Activated CD8-positive, alpha-beta memory T cell treated with anti-CD3 and anti-CD28 coated beads, Interleukin-2, amount 50 U/mL, for 24 hours (primary cell): ENCODE results near the gene NCKAP5.

ENCODE experiments used
- DNase-seq: peaks from one replicate; pipeline ENCODE4 v3.0.0-alpha.2; 2020; ENCODE audit errors: extremely low read depth

Gene NCKAP5

GRCh38 chr2:133458280-133458679, 110.0 kb downstream of the NCKAP5 start:
- no peak for DNase-seq

GRCh38 chr2:133457861-133458260, 110.4 kb downstream of the NCKAP5 start:
- no peak for DNase-seq

- DNase-seq = no peak
These were observed 111.3 kb downstream of the NCKAP5 start for GRCh38 chr2:133456971-133457370.

DNA sequence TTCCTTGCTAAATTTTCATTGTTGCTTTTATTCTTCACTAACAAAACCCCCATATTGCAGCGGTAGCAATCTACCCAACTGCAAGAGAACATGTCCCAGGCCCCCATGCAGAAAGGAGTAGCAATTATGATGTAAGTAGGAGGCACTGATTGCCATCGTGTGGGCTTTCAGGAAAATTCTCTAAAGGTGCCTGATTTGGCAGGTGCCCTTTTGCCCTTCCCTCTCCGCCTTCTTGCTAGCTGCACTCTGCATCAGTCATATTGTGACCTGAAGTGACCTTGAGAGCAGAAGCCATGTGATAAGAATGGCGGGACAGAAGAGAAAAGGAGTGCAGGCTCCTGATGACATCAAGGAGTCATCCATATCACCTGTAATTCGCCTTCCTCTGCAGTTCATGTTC, 112.1 kb downstream of the NCKAP5 start:
- DNase-seq = no peak

DNA sequence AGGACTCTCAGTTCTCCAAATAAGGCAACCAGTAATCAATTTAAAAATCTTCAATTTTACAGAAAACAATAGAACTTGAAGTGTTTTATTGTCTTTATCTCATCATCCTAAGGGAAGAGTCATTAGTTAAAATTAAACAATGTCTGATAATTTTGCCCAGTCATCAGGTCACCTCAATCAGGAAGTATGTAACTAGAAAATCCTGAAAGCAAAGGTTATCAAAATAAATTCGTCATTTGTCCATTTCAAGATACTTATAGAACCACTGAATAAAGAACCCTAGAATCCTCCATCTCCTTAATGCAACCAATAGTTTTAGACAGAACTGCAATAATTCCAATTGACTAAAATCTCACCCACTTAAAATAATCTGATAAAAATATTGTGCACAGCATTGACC, 115.2 kb downstream of the NCKAP5 start:
- no peak for DNase-seq

DNA sequence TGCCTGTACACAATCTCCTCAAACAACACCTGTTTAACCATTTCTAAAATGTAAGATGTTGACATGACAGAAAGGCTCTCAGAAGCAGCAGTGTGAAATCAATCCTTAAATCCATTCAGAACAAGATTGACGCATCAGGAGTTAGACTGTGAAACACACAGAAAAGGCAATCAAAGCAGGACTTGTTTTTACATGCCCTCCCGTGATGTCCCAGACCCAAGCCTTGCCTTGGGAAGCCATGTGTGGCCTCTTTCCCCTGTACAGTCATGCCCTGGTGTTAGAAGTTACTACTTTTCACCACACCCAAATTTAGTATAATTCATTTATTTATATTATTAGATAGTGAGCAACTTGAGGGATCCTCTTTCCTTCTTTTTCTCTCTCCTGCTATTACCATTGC, 115.7 kb downstream of the NCKAP5 start:
- DNase-seq = no peak

- no peak for DNase-seq
These were observed 116.1 kb downstream of the NCKAP5 start for GRCh38 chr2:133452146-133452545.

- DNase-seq = no peak
These were observed 120.1 kb downstream of the NCKAP5 start for GRCh38 chr2:133448195-133448594.

GRCh38 chr2:133447303-133447702, 121.0 kb downstream of the NCKAP5 start:
- no peak for DNase-seq

- DNase-seq = no peak
These were observed 123.8 kb downstream of the NCKAP5 start for GRCh38 chr2:133444465-133444864.

DNA sequence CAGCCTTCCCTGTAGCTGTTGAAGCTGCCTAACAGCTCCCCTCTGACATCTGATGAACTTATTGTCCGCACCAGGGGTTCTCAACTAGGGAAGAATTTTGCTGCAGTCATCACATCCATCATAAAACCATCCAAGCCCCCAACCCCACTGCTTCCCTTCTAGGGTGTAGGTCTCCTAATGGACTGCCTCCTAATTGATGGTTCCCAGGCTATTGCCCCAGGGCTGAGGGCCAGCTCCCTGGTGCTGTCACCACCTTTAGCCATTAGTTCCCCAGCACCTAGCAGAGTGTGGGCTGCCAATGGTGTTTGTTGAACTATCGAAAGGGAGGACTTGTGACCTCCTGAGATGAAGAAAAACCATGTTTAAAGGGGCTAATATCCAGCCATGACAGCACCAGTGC, 125.9 kb downstream of the NCKAP5 start:
- DNase-seq = no peak

DNA sequence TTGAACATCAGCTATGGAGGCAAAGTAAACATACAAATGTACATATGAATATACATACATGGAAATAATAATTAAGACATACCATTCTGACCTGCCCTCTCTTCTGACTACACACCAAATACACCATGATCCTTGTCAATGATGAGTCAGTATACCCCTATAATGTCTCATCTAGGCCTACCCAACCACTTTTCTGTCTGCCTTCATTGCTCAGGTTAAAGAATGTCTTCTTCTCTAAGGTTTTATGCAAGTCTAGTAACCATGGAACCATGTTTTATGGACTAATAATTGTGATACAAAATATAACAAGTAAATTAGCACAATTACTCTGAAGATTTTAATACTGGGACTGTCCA, 128.7 kb downstream of the NCKAP5 start:
- no peak for DNase-seq

DNA sequence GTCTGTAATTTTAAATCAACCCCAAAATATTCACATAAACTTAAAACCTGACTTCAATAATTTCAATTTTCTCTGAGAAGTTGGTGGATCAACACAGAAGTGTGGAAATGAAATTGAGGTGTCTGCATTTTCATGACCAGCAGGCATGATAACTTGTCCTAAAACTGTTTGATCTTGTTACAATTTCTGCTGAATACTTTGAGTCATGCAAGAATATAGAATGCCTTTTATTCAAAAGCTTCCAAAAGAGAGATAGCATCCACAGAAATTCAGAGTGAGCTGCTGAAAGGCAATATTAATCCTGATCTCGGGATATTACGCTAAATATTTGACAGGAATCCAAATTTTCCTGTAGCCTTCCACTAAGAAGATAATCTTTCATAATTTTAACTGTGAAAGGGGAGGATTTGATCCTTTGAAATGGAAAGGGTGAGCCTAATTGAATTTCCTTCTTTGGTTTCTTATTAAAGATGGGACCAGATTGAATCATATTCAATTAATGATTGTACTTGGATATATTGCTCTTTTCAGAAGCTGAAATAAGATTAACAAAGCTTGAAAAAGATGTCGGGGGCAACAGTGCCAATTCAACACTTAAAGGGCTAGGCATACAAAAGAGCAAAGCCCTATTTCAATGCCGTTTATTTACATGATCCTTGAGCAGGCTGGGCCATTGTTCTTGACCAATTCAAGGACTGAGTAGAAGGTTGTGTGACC, 129.3 kb downstream of the NCKAP5 start:
- DNase-seq = no peak

GRCh38 chr2:133438026-133438425, 130.2 kb downstream of the NCKAP5 start:
- no peak for DNase-seq

DNA sequence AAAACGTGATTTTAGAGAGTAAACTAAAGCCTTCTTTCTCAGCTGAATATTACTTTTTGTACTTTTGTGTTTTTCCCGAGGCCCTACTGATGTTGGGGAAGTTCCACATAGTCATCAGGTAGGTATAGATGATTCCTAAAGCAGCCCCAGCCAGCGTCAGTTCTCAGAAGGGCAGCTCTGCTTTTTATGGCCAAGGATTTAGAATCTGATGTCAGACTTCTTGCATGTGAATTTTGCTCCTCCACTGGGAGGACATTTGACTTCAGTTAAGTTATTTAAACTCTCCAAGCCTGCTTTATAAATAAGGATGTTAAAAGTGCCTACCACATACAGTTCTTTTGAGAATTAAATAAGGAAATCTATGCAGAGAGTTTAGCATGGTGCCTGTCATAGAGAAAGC, 130.8 kb downstream of the NCKAP5 start:
- no peak for DNase-seq

- no peak for DNase-seq
These were observed 133.1 kb downstream of the NCKAP5 start for GRCh38 chr2:133434959-133435668.

GRCh38 chr2:133433455-133434451, 134.5 kb downstream of the NCKAP5 start:
- DNase-seq = no peak

GRCh38 chr2:133432778-133433177, 135.5 kb downstream of the NCKAP5 start:
- no peak for DNase-seq

- no peak for DNase-seq
These were observed 137.0 kb downstream of the NCKAP5 start for GRCh38 chr2:133431289-133431688.

DNA sequence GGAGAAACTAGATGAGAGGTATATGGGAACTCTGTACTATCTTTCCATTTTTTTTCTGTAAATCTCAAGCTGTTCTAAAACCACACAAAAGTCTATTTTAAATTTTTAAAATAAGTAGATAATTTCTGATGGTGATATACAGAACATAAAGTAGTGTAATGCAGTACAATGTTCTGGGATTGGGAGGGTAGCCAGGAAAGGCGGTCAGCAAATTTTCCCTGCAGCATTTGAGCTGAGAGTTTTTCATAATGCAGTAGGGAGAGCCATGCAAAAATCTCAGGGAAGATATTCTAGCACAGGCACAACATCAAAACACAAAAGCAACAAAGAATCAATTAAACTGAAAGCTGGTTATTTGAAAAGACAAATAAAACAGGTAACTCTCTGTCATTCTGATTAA, 141.5 kb downstream of the NCKAP5 start:
- DNase-seq = no peak

- no peak for DNase-seq
These were observed 142.7 kb downstream of the NCKAP5 start for GRCh38 chr2:133425612-133426011.

- no peak for DNase-seq
These were observed 143.4 kb downstream of the NCKAP5 start for GRCh38 chr2:133424876-133425275.
